HCT116 (cell line): ENCODE data around the gene TESK1. TPM values are rescaled to one million over a fixed set of nuclear protein-coding genes. Genes with fewer than 3 reads are reported as not detected.

Experiments used
- ATAC-seq: fragments of 200-7000 bp; cut with Tn5 transposase; 2 replicates; pipeline ENCODE4 v1.9.1; 2020; ENCODE audit warnings: mild to moderate bottlenecking, moderate library complexity
- BruUV-seq: library from RNA; stranded (reverse); fragments of 400-500 nt; replicated peaks from 2 replicates; lab custom pipeline; 2021; lab: Mats Ljungman, UMichigan
- CTCF ChIA-PET: fragments of 300-600 bp; sonication (Branson Sonifier 250); formaldehyde crosslinking; loops from one replicate; lab custom pipeline; 2021; ENCODE audit warnings: antibody characterized with exemption; lab: Charles Lee
- POLR2A ChIA-PET: fragments of 300-600, 350-600 bp; sonication (Branson Sonifier 250); formaldehyde crosslinking; loops from one replicate; lab custom pipeline; 2021; ENCODE audit warnings: antibody characterized with exemption; lab: Charles Lee
- RAD21 ChIA-PET, 2 experiments: fragments of 300-600 bp; sonication (Branson Sonifier 250); formaldehyde crosslinking; loops; one replicate each; lab custom pipeline; 2023; ENCODE audit warnings: low total read pairs in 2 of 2; ENCODE audit not compliant: uncharacterized antibody in 2 of 2, unreplicated experiment in 2 of 2, low non-redundant PET in 1 of 2; lab: Charles Lee
- DNase-seq: peaks from one replicate; pipeline ENCODE4 v3.0.0-alpha.2; 2010; ENCODE audit warnings: low read depth, low spot score
- H2AFZ ChIP-seq: fragments of 200-600 bp; shearing (Covaris generic), sonication (generic); 2 replicates; pipeline ENCODE4 v1.6.1; 2017; ENCODE audit warnings: low read depth, mixed run types, mixed read lengths, antibody characterized with exemption, low read length; ENCODE audit not compliant: poor library complexity, severe bottlenecking
- H3K27ac ChIP-seq: 2 replicates; pipeline ENCODE4 v1.5.1; 2012; ENCODE audit warnings: low read depth, low read length
- H3K27me3 ChIP-seq: fragments of 200-600 bp; sonication (generic); 2 replicates; pipeline ENCODE4 v1.6.1; 2016; ENCODE audit warnings: mixed run types, low read length, mixed read lengths; ENCODE audit not compliant: insufficient read depth
- H3K36me3 ChIP-seq, 2 experiments: fragments of 200-500 bp in 1 of 2; fragments of 200-600 bp in 1 of 2; sonication (Bioruptor generic) in 1 of 2; sonication (generic) in 1 of 2; 2 replicates each; pipeline versions ENCODE4 v1.5.1 to v1.6.1; 2014 to 2016; ENCODE audit warnings: low read length in 2 of 2, inconsistent platforms in 1 of 2, mixed read lengths in 1 of 2, mixed run types in 1 of 2; ENCODE audit not compliant: insufficient read depth in 2 of 2, control insufficient read depth in 1 of 2
- H3K4me1 ChIP-seq, 2 experiments: fragments of 200-600 bp in 1 of 2; sonication (generic) in 1 of 2; 2 replicates each; pipeline versions ENCODE4 v1.5.1 to v1.6.1; 2012 to 2017; ENCODE audit warnings: low read length in 2 of 2, inconsistent platforms in 1 of 2, mild to moderate bottlenecking in 1 of 2, mixed read lengths in 1 of 2, mixed run types in 1 of 2, moderate library complexity in 1 of 2; ENCODE audit not compliant: insufficient read depth in 2 of 2, control insufficient read depth in 1 of 2
- H3K4me2 ChIP-seq: fragments of 200-600 bp; sonication (generic); 2 replicates; pipeline ENCODE4 v1.6.1; 2017; ENCODE audit warnings: mixed run types, low read length, mixed read lengths
- H3K4me3 ChIP-seq, 2 experiments: fragments of 200-600 bp in 1 of 2; sonication (generic) in 1 of 2; replicated peaks in 1 of 2; 2 replicates each; pipeline ENCODE4 v1.5.1; 2011 to 2016; ENCODE audit warnings: low read length in 2 of 2, control low read depth in 1 of 2, low read depth in 1 of 2, mild to moderate bottlenecking in 1 of 2, mixed read lengths in 1 of 2, mixed run types in 1 of 2
- H3K79me2 ChIP-seq: fragments of 200-600 bp; sonication (generic); 2 replicates; pipeline ENCODE4 v1.6.1; 2017; ENCODE audit warnings: mild to moderate bottlenecking, mixed run types, low read length, moderate library complexity, mixed read lengths; ENCODE audit not compliant: insufficient read depth
- H3K9ac ChIP-seq: fragments of 200-600 bp; sonication (generic); 2 replicates; pipeline ENCODE4 v1.6.1; 2016; ENCODE audit warnings: low read length, mixed read lengths
- H3K9me2 ChIP-seq: fragments of 200-600 bp; sonication (generic), shearing (Covaris generic); 2 replicates; pipeline ENCODE4 v1.6.1; 2017; ENCODE audit warnings: mixed run types, mild to moderate bottlenecking, moderate library complexity; ENCODE audit not compliant: insufficient read depth
- H3K9me3 ChIP-seq, 2 experiments: fragments of 200-500 bp in 1 of 2; fragments of 200-600 bp in 1 of 2; sonication (Bioruptor generic) in 1 of 2; sonication (generic) in 1 of 2; 2 replicates each; pipeline ENCODE4 v1.6.1; 2014 to 2017; ENCODE audit warnings: low read length in 2 of 2, mixed read lengths in 2 of 2, inconsistent platforms in 1 of 2, low read depth in 1 of 2, mild to moderate bottlenecking in 1 of 2, mixed run types in 1 of 2, moderate library complexity in 1 of 2; ENCODE audit not compliant: control insufficient read depth in 1 of 2, insufficient read depth in 1 of 2
- H4K20me1 ChIP-seq: fragments of 200-600 bp; sonication (generic), shearing (Covaris generic); 2 replicates; pipeline ENCODE4 v1.6.1; 2017; ENCODE audit warnings: mixed run types, mild to moderate bottlenecking, moderate library complexity; ENCODE audit not compliant: insufficient read depth
- EZH2 ChIP-seq: fragments of 200-600 bp; sonication (generic); IDR thresholded peaks from 2 replicates; pipeline ENCODE4 v1.6.1; 2017; ENCODE audit warnings: antibody characterized with exemption, mixed run types
- POLR2A ChIP-seq: IDR thresholded peaks from 2 replicates; pipeline ENCODE4 v1.7.0; 2011; ENCODE audit warnings: borderline replicate concordance; ENCODE audit not compliant: insufficient read depth, insufficient read length; ENCODE audit errors: extremely low read depth
- TCF7L2 ChIP-seq: IDR thresholded peaks from 2 replicates; pipeline ENCODE4 v1.7.0; 2011; ENCODE audit warnings: borderline replicate concordance, inconsistent platforms; ENCODE audit not compliant: insufficient read depth, insufficient read length; ENCODE audit errors: extremely low read depth
- ZNF274 ChIP-seq: fragments of 200-500 bp; sonication (Bioruptor generic); IDR thresholded peaks from 2 replicates; pipeline ENCODE4 v1.6.1; 2014; ENCODE audit warnings: mild to moderate bottlenecking, low read depth, low read length, inconsistent platforms
- intact Hi-C: fragments of 100-400 bp; cut with micrococcal nuclease; formaldehyde crosslinking; loops from 2 replicates; pipeline ENCODE4 v1.10.0; 2022
- total RNA-seq: library from RNA; stranded (reverse); gene quantifications from one replicate; pipeline ENCODE4 v1.2.1, GENCODE V29; 2021; ENCODE audit not compliant: unreplicated experiment
- TF ChIP-seq, protein P1 (sequence below), 3 experiments: fragments of 200-600 bp in 1 of 3; sonication (generic) in 1 of 3; IDR thresholded peaks in 2 of 3; conservative IDR thresholded peaks in 1 of 3; 2 replicates each; pipeline ENCODE4 v1.5.1; 2012 to 2017; ENCODE audit warnings: low read depth in 2 of 3, low read length in 2 of 3, antibody characterized with exemption in 1 of 3, borderline replicate concordance in 1 of 3, control low read depth in 1 of 3, mild to moderate bottlenecking in 1 of 3, mixed read lengths in 1 of 3, mixed run types in 1 of 3, moderate library complexity in 1 of 3; ENCODE audit not compliant: insufficient read depth in 1 of 3
- TF ChIP-seq, protein P2 (sequence below): IDR thresholded peaks from 2 replicates; pipeline ENCODE4 v1.6.1; 2012; ENCODE audit warnings: low read depth
- TF ChIP-seq, protein P3 (sequence below): IDR thresholded peaks from 2 replicates; pipeline ENCODE4 v1.6.1; 2011; ENCODE audit warnings: mild to moderate bottlenecking, low read length, moderate library complexity; ENCODE audit not compliant: insufficient replicate concordance; ENCODE audit errors: extremely low read depth

Gene TESK1
- total RNA-seq, 1 experiment from 2014 or later = 26.6 TPM

DNA sequence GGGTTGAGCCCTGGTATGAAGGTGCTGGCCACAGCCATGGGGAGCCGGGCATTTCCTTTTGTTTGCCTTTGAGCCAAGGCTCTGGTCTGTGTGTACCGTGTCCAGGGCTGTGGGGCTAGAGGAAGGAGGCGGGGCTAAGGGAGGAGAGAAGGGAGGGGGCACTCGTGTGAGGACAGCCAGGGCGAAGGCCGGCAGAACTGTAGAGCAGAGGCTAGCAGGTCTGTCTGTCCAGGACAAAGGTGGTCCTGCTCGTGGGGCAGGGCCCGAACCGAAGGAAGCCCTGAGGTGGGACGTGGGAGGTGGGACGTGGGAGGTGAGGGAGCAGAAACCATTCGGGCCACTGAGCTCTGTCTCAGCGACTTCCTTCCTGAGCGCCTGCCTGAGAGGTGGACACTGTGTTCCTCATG lies 41.3 kb upstream of the TESK1 start:
- Histone ChIP-seq H3K4me2 (no peak overlapping the region), H4K20me1 (no peaks in the 10 kb centered on the region), H2AFZ (no peak overlapping the region), H3K9me3 (no peaks in the 10 kb centered on the region), H3K4me3 (no peak overlapping the region), H3K79me2 (no peaks in the 10 kb centered on the region), H3K27ac (no peak overlapping the region), H3K4me1 (peaks cover 3 to 12% of the 10 kb centered on the region in 2 experiments; a peak in 2 of 4 replicates), H3K9ac (no peak overlapping the region), H3K27me3 (no peaks in the 10 kb centered on the region), H3K9me2 (no peaks in the 10 kb centered on the region), H3K36me3 (no peaks in the 10 kb centered on the region)
- ATAC-seq (no peak), DNase-seq (no peak)
- no TSS peak for BruUV-seq
- POLR2A ChIA-PET = no interaction called here
- intact Hi-C loops = no loop called here
- TF ChIP-seq ZNF274 (no peak), TCF7L2 (no peak), POLR2A (no peak)
- TF ChIP-seq, protein P1, sequence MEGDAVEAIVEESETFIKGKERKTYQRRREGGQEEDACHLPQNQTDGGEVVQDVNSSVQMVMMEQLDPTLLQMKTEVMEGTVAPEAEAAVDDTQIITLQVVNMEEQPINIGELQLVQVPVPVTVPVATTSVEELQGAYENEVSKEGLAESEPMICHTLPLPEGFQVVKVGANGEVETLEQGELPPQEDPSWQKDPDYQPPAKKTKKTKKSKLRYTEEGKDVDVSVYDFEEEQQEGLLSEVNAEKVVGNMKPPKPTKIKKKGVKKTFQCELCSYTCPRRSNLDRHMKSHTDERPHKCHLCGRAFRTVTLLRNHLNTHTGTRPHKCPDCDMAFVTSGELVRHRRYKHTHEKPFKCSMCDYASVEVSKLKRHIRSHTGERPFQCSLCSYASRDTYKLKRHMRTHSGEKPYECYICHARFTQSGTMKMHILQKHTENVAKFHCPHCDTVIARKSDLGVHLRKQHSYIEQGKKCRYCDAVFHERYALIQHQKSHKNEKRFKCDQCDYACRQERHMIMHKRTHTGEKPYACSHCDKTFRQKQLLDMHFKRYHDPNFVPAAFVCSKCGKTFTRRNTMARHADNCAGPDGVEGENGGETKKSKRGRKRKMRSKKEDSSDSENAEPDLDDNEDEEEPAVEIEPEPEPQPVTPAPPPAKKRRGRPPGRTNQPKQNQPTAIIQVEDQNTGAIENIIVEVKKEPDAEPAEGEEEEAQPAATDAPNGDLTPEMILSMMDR (IDR thresholded peaks at IDR 0.05 in 2 of 3, conservative IDR thresholded peaks at IDR 0.05 in 1 of 3; ENCODE audit: borderline replicate concordance in 1 of 3, insufficient read depth in 1 of 3, low read depth in 2 of 3, low read length in 2 of 3) = no peak
- CTCF ChIA-PET = no interaction called here
- RAD21 ChIA-PET = no interaction called here

DNA sequence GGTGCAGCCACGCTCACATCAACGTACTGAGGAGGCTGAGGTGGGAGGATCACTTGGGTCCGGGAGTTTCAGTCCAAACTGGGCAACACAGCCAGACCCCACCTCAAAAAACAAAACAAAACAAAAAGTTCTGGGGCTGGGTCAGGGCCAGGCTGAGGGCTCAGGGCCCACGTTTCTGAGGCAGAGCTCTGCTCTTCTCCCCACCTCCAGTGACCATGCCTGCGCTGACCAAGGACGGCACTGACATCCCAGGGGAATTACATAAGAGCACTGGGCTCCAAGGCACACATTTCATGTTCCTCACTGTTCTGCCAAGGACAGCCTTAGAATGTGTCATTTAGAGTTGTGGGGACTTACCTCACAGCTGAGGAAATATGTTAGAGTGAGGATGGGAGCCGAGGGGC lies 40.4 kb upstream of the TESK1 start:
- H3K4me1 ChIP-seq = peaks cover 3 to 12% of the 10 kb centered on the region in 2 experiments; a peak in 2 of 4 replicates
- H3K4me3 ChIP-seq = no peak overlapping the region
- H3K4me2 ChIP-seq = no peak overlapping the region
- no peaks in the 10 kb centered on the region for H3K9me3 ChIP-seq
- DNase-seq = no peak
- H3K27me3 ChIP-seq = no peaks in the 10 kb centered on the region
- no peak overlapping the region for H3K27ac ChIP-seq
- ChIA-PET RAD21 (no interaction called here), CTCF (no interaction called here), POLR2A (no interaction called here)
- no peaks in the 10 kb centered on the region for H3K9me2 ChIP-seq
- H2AFZ ChIP-seq = no peak overlapping the region
- ATAC-seq = no peak
- H3K9ac ChIP-seq = no peak overlapping the region
- H4K20me1 ChIP-seq = no peaks in the 10 kb centered on the region
- no peaks in the 10 kb centered on the region for H3K36me3 ChIP-seq
- intact Hi-C loops = no loop called here
- BruUV-seq = no TSS peak
- H3K79me2 ChIP-seq = no peaks in the 10 kb centered on the region
- TF ChIP-seq, protein P2, sequence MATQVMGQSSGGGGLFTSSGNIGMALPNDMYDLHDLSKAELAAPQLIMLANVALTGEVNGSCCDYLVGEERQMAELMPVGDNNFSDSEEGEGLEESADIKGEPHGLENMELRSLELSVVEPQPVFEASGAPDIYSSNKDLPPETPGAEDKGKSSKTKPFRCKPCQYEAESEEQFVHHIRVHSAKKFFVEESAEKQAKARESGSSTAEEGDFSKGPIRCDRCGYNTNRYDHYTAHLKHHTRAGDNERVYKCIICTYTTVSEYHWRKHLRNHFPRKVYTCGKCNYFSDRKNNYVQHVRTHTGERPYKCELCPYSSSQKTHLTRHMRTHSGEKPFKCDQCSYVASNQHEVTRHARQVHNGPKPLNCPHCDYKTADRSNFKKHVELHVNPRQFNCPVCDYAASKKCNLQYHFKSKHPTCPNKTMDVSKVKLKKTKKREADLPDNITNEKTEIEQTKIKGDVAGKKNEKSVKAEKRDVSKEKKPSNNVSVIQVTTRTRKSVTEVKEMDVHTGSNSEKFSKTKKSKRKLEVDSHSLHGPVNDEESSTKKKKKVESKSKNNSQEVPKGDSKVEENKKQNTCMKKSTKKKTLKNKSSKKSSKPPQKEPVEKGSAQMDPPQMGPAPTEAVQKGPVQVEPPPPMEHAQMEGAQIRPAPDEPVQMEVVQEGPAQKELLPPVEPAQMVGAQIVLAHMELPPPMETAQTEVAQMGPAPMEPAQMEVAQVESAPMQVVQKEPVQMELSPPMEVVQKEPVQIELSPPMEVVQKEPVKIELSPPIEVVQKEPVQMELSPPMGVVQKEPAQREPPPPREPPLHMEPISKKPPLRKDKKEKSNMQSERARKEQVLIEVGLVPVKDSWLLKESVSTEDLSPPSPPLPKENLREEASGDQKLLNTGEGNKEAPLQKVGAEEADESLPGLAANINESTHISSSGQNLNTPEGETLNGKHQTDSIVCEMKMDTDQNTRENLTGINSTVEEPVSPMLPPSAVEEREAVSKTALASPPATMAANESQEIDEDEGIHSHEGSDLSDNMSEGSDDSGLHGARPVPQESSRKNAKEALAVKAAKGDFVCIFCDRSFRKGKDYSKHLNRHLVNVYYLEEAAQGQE = no peak
- TF ChIP-seq, protein P1 (IDR thresholded peaks at IDR 0.05 in 2 of 3, conservative IDR thresholded peaks at IDR 0.05 in 1 of 3; ENCODE audit: borderline replicate concordance in 1 of 3, insufficient read depth in 1 of 3, low read depth in 2 of 3, low read length in 2 of 3) = no peak
- TF ChIP-seq, protein P3, sequence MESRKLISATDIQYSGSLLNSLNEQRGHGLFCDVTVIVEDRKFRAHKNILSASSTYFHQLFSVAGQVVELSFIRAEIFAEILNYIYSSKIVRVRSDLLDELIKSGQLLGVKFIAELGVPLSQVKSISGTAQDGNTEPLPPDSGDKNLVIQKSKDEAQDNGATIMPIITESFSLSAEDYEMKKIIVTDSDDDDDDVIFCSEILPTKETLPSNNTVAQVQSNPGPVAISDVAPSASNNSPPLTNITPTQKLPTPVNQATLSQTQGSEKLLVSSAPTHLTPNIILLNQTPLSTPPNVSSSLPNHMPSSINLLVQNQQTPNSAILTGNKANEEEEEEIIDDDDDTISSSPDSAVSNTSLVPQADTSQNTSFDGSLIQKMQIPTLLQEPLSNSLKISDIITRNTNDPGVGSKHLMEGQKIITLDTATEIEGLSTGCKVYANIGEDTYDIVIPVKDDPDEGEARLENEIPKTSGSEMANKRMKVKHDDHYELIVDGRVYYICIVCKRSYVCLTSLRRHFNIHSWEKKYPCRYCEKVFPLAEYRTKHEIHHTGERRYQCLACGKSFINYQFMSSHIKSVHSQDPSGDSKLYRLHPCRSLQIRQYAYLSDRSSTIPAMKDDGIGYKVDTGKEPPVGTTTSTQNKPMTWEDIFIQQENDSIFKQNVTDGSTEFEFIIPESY = no peak
- TF ChIP-seq ZNF274 (no peak), EZH2 (no peak)
